Measurements from ENCODE around the gene SPPL2C. TPM values are rescaled to one million over a fixed set of nuclear protein-coding genes. Genes with fewer than 3 reads are reported as not detected.

SPPL2C gene
- polyA plus RNA-seq, 4 donors, result not detected

GRCh38 chr17:45826919-45827588, 17.6 kb upstream of the SPPL2C start:
- no peak for DNase-seq (ENCODE audit: low read depth in 4 of 4, low spot score in 2 of 4)

DNA sequence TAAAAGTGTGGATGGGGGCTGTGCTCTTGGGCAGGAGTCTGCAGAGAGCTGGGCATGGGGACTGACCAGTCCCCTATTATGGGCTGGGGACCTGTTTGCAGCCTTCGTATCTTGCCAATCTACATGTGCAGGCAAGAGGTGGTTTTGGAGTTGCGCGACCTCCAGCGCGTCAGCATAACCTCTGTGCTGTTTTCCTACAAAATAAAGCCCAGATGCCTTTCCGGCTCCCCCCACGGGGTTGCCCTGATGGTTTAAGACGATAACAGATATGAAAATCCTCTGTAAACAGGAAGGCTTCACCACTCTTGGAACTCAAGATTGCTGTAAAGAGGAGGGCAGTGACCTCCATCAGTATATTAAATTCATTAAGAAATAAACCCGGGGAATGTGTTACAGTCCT, 16.5 kb upstream of the SPPL2C start:
- DNase-seq (ENCODE audit: low read depth in 4 of 4, low spot score in 2 of 4), result no peak

DNA sequence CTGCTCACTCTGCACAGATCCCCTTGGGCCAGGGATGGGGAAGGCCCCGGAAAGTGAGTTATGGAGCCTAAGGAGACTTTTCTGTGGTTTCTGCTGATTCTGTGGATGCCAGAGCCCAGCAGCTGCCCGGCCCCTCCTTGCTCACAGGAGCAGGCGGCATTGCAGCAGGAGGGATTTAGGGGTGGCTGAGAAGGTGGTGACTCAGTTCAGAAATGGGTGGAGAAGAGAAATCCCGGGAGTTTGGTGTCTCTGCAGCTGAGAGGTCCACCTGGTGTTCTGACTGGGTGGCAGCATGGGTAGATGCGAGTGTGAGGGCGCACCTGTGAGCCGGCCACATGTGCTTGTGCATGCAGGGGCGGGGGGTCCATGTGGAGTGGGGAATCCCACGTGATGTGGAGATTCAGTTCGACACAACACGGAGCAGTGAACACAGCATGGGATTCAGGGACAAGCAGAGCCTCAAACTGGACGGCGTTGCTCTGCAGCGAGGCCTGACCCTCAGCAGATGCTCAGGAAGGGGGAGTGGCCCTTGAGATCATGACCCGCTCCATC, 16.0 kb upstream of the SPPL2C start:
- no peak for DNase-seq (ENCODE audit: low read depth in 4 of 4, low spot score in 2 of 4)

DNA sequence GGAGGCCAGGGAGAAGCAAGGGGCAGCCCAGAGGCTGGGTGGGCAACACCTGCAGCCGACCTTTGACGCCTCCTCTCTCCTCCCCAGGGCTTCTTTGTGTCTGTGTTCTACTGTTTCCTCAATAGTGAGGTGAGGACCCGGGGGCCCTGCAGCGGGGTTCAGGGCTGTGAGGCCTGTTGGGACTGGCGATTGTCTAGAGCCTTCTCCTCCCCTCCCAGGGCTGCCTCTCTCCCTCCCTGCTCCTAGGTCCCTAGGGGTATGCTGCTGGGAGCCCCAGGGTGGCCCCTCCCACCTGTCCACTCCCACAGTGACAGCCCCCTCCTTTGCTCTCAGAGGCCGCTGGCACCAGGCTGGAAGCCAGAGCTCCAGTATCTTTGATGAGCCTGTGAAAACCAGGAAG, 10.8 kb upstream of the SPPL2C start:
- DNase-seq (ENCODE audit: low read depth in 4 of 4, low spot score in 2 of 4), result no peak

- DNase-seq (ENCODE audit: low read depth in 4 of 4, low spot score in 2 of 4), result no peak
Measured at GRCh38 chr17:45834471-45835396, 9.9 kb upstream of the SPPL2C start.

DNA sequence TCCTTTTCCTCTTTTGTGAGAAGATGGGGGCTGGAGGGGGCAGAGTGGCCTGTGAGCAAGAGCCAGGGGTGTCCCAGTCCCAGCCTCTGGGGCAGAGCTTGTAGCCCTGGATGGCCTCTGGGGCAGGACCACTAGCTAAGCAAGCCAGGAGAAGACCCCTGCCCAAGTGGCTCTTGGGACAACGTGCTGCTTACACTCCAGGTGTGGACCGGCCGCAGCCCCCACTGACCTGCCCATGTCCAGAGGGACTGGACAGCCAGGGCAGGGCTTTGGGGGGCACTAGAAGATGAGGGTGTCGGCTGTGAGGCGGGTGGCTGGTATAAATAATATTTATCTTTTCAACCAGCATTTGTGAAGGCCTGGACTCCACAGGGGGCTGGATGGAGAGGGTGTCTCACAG, 9.2 kb upstream of the SPPL2C start:
- DNase-seq (ENCODE audit: low read depth in 4 of 4, low spot score in 2 of 4), result no peak

DNA sequence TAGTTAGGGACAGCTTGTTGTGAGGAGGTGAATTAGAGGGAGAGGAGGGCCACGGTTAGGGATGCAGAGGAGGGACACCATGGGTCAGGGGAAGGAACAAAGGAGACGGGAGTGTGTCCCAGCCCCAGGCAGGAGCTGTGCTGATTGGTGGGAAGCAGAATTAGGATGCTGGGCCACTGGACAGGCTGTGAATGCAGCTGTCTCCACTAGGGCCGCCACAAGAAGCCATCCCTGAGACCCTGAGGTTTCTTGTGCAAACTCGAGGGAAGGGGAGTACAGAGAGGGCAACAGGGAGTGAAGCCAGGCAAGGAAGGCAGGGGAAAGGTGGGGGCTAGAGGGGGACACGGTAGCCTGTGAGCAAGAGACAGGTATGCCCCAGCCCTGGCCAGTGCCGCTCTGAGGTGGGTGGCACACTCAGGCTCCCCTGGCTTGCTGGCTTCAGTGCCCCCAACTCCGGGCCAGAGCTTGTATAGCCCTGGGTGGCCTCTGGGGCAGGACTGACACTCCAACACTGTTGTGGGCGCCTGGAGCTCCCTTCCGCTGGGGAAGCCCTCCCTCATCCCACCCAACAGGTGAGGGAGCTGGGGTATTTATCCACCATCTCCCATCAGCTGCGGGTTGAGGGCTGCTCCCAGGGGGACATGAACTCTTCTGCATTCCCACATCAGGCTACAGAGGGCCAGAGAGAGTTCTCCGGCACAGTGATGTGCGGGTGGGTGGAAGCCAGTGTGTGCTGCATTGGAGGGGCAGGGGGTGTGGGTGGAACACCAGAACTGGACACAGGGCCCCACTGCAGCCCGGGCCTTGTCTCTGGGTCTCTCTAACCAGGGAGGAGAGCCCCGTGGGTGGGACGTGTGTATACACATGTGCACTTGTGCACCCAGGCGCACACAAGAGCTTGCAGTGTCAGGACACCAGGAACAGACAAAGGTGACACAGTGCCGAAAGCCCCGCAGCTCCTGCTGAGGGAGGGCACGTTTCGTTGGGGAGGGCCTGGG, 8.3 kb upstream of the SPPL2C start:
- no peak for DNase-seq (ENCODE audit: low read depth in 4 of 4, low spot score in 2 of 4)

DNA sequence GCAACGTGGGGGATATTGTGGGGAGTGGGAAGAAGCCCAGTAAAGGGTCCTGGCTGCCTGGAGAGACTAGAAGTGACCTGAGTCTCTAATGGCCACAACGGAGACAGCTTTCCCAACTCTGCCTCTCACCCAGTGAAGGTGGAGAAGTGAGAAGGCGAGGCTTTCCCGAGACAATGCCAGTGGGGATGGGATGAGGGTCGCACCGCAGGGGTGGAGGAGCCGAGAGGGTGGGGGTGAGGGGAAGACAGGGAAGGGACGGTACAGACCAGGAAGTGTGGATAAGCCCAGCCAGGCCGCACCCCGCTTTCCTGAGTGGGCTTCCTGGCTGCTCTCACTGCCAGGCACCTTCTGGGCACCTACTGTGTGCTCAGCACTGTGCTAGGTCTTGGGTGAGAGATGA, 7.5 kb upstream of the SPPL2C start:
- DNase-seq (ENCODE audit: low read depth in 4 of 4, low spot score in 2 of 4), result no peak

DNA sequence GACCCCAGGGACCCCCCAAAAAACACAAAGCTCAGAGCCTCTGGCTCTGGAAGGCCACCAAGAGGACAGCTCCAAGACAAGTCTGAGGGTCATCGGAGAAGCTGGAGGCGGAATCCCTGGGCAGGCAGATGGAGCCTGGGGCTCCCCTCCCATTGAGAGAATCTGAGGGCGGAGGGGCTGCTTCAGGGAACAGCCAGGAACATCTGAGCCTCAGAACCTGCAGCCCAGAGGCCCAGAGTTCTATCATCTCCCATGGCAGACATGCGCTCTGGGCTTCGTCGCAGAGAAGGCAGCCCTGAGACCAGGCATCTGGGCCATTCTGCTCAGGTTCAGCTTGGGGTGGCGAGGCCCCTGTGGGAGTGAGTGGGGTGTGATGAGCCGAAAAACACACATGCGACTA, 7.1 kb upstream of the SPPL2C start:
- DNase-seq (ENCODE audit: low read depth in 4 of 4, low spot score in 2 of 4), result no peak

GRCh38 chr17:45838751-45839295, 5.9 kb upstream of the SPPL2C start:
- no peak for DNase-seq (ENCODE audit: low read depth in 4 of 4, low spot score in 2 of 4)

DNA sequence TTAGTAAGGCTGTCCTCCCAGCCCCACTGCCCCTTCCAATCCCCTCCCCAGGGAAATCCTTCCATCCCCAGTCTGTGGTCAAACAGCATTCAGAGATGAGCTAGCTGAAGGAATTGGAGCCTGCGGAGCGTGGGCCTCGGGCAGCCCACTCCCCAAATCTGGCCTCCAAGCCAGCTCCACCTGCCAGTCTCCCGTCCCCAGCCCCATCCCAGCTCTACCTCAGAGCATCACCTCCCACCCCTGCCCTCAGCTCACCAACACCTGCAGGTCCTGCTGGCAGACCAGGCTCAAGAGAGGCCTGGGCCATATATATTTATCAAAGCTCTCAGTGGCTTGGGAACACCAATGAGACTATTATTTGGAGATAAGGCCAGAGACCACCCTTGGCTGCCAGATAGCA, 5.2 kb upstream of the SPPL2C start:
- no peak for DNase-seq (ENCODE audit: low read depth in 4 of 4, low spot score in 2 of 4)

GRCh38 chr17:45841186-45841585, 3.5 kb upstream of the SPPL2C start:
- DNase-seq (ENCODE audit: low read depth in 4 of 4, low spot score in 2 of 4), result no peak

GRCh38 chr17:45841883-45842525, 2.7 kb upstream of the SPPL2C start:
- no peak for DNase-seq (ENCODE audit: low read depth in 4 of 4, low spot score in 2 of 4)

GRCh38 chr17:45843722-45844121, 959 bp upstream of the SPPL2C start:
- no peak for DNase-seq (ENCODE audit: low read depth in 4 of 4, low spot score in 2 of 4)

DNA sequence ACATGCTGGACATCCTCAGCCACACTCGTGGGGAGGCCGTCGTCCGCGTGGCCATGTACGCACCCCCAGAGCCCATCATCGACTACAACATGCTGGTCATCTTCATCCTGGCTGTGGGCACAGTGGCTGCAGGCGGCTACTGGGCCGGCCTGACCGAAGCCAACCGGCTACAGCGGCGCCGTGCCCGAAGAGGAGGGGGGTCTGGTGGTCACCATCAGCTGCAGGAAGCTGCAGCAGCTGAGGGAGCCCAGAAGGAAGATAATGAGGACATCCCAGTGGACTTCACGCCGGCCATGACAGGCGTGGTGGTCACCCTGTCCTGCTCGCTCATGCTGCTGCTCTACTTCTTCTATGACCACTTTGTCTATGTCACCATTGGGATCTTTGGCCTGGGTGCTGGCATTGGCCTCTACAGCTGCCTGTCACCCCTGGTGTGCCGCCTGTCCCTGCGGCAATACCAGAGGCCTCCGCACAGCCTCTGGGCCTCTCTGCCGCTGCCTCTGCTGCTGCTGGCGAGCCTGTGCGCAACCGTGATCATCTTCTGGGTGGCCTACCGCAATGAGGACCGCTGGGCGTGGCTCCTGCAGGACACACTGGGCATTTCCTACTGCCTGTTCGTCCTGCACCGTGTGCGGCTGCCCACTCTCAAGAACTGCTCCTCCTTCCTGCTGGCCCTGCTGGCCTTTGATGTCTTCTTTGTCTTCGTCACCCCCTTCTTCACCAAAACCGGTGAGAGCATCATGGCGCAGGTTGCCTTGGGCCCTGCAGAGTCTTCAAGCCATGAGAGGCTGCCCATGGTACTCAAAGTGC, 900 bp downstream of the SPPL2C start:
- DNase-seq (ENCODE audit: low read depth in 4 of 4, low spot score in 2 of 4), result no peak

GRCh38 chr17:45846223-45846622, 1.5 kb downstream of the SPPL2C start:
- no peak for DNase-seq (ENCODE audit: low read depth in 4 of 4, low spot score in 2 of 4)

DNA sequence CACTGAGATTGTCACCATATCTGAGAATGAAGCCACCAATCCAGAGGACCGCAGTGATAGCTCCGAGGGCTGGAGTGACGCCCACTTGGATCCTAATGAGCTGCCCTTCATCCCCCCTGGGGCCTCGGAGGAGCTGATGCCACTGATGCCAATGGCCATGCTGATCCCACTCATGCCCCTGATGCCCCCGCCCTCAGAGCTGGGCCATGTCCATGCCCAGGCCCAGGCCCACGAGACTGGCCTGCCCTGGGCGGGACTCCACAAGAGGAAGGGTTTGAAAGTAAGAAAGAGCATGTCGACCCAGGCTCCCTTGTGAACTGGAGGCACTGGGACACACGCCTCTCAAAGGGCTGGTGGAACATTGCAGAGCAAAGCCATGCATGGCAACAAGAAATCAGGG, 2.0 kb downstream of the SPPL2C start:
- no peak for DNase-seq (ENCODE audit: low read depth in 4 of 4, low spot score in 2 of 4)

DNA sequence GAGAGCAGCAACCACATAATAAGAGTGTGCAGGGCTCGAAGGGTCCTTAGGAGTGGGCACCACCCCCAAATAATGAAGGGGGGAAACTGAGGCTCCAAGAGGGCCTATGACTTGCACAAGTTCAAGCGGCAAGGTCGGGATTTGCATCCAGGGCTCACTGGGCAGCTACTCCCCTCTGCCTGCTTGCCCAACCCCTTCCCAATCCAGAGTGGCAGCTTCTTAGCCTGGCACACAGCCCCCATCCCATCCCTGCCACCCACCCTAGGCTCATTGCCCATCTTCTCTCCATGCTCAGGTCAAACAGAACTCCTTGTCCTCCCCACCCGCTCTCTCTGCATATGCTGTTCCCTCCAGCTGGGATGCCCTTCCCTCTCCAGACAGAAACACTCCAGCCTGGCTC, 2.4 kb downstream of the SPPL2C start:
- DNase-seq (ENCODE audit: low read depth in 4 of 4, low spot score in 2 of 4), result no peak

DNA sequence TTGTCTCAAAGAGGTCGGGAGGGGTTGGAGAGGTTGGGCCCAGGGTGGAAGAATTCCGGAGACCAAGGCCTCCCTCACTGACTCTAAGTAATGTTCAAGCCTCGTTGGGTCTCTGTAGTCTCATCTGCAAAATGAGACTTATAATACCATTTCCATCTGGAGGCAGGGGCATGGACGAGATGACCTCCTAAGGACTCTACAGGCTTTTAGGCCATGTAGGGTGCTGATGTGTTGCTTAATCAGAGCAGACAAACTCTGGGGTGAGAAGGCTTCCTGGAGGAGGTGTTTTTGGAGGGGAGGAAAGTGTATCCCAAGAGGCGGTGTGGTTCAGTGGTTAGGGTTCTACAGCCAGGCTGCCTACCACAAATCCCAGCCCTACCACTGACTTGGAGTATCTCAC, 3.1 kb downstream of the SPPL2C start:
- no peak for DNase-seq (ENCODE audit: low read depth in 4 of 4, low spot score in 2 of 4)
